ENCODE measurements around the gene MAPK6. TPM values are rescaled to one million over a fixed set of nuclear protein-coding genes. Genes with fewer than 3 reads are reported as not detected.

Gene MAPK6
- total and polyA plus RNA-seq, 10 of the 15 experiments (the other 5 are each of a cell fraction or from before 2014, with no cell fraction given): 20.6 to 100 (median 52.6) TPM

- TF ChIP-seq USF1 (IDR thresholded peaks at IDR 0.05; ENCODE audit: borderline replicate concordance, extremely low read length, insufficient read depth, low read depth, low read length) (no peak), CBX3 (IDR thresholded peaks at IDR 0.05; ENCODE audit: borderline replicate concordance, low read depth) (no peak), ZNF207 (IDR thresholded peaks at IDR 0.05; ENCODE audit: borderline replicate concordance) (no peak), POLR2A (IDR thresholded peaks at IDR 0.05; ENCODE audit: low read depth, low read length) (0 out of 2 replicates have a peak, but pooled peaks have one; percentile 47)
- TF ChIP-seq, protein P1, sequence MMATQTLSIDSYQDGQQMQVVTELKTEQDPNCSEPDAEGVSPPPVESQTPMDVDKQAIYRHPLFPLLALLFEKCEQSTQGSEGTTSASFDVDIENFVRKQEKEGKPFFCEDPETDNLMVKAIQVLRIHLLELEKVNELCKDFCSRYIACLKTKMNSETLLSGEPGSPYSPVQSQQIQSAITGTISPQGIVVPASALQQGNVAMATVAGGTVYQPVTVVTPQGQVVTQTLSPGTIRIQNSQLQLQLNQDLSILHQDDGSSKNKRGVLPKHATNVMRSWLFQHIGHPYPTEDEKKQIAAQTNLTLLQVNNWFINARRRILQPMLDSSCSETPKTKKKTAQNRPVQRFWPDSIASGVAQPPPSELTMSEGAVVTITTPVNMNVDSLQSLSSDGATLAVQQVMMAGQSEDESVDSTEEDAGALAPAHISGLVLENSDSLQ (IDR thresholded peaks at IDR 0.05): no peak
Measured at GRCh38 chr15:52021128-52021671, 2.2 kb downstream of the MAPK6 start (continued).

DNA sequence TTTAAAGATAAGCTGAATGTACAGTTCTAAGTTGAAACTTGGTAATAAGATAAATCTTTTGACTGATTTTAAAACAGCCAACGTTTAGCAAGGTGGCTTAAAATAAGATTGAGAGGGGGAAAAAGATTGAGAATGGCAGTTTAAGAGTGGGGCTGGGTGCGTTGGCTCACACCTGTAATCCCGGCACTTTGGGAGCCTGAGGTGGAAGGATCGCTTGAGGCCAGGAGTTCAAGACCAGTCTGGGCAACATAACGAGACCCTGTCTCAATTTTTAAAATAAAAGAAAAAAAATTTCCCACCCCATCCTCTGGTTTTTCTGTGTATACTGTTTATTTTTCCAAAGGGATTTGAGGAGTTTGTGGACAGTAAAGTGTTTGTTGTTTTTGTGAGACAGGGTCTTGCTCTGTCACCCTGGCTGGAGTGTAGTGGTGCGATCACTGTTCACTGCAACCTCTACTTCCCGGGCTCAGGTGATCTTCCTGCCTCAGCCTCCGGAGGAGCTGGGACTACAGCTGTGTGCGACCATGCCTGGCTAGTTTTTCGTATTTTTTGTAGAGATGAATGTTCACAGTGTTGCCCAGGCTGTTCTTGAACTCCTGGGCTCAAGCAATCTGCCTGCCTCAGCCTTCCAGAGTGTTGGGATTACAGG, 3.0 kb downstream of the MAPK6 start:
- Histone ChIP-seq H3K4me2 (ENCODE audit: control insufficient read depth, insufficient read depth) (peak overlapping the region; percentile 90), H3K4me3 (peak overlapping the region; percentile 91), H3K4me1 (ENCODE audit: control insufficient read depth, insufficient read depth, low read length) (peaks cover 5% of the 10 kb centered on the region), H3K9ac (ENCODE audit: control insufficient read depth, insufficient read depth, low read length) (peak overlapping the region; percentile 98), H3K27me3 (replicated peaks in 1 of 2; ENCODE audit: control insufficient read depth in 2 of 2, insufficient read depth in 2 of 2, low read length in 1 of 2) (no peaks in the 10 kb centered on the region), H3K36me3 (ENCODE audit: control insufficient read depth in 2 of 2, insufficient read depth in 2 of 2, low read length in 1 of 2) (no peaks in the 10 kb centered on the region), H2AFZ (ENCODE audit: control insufficient read depth, low read depth, low read length) (no peak overlapping the region), H3K9me3 (replicated peaks; ENCODE audit: control insufficient read depth, insufficient read depth, low read length) (no peaks in the 10 kb centered on the region; the same call in 2 of the 3 replicates), H4K20me1 (ENCODE audit: control insufficient read depth, insufficient read depth) (no peaks in the 10 kb centered on the region), H3K27ac (ENCODE audit: control insufficient read depth, insufficient read depth) (peak overlapping the region; percentile 99), H3K79me2 (ENCODE audit: control insufficient read depth, insufficient read depth, low read length) (peaks cover 79% of the 10 kb centered on the region)
- TF ChIP-seq IKZF2 (IDR thresholded peaks at IDR 0.05): peak; percentile 36 to 46
- TF ChIP-seq IKZF1 (conservative IDR thresholded peaks at IDR 0.05): peak; percentile 53; the same call in 1 of the 2 replicates
- TF ChIP-seq KAT2A (conservative IDR thresholded peaks at IDR 0.05; ENCODE audit: control insufficient read depth, low read depth, low read length): no peak
- TF ChIP-seq TARDBP (IDR thresholded peaks at IDR 0.05; ENCODE audit: borderline replicate concordance): no peak
- 0 out of 2 replicates have a peak, but pooled peaks have one; percentile 30 for TF ChIP-seq PAX5 (IDR thresholded peaks at IDR 0.05; ENCODE audit: borderline replicate concordance, low read depth, low read length)
- TF ChIP-seq, protein P2, sequence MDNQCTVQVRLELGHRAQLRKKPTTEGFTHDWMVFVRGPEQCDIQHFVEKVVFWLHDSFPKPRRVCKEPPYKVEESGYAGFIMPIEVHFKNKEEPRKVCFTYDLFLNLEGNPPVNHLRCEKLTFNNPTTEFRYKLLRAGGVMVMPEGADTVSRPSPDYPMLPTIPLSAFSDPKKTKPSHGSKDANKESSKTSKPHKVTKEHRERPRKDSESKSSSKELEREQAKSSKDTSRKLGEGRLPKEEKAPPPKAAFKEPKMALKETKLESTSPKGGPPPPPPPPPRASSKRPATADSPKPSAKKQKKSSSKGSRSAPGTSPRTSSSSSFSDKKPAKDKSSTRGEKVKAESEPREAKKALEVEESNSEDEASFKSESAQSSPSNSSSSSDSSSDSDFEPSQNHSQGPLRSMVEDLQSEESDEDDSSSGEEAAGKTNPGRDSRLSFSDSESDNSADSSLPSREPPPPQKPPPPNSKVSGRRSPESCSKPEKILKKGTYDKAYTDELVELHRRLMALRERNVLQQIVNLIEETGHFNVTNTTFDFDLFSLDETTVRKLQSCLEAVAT (IDR thresholded peaks at IDR 0.05): peak; percentile 25; the same call in 1 of the 2 replicates
- TF ChIP-seq BHLHE40 (IDR thresholded peaks at IDR 0.05; ENCODE audit: borderline replicate concordance in 1 of 2, low read depth in 2 of 2, low read length in 1 of 2): 0 out of 4 replicates have a peak, but pooled peaks of 1 of the 2 experiments have one; percentile 7
- TF ChIP-seq RELB (IDR thresholded peaks at IDR 0.05; ENCODE audit: low read depth): no peak
- TF ChIP-seq SUPT20H (IDR thresholded peaks at IDR 0.05; ENCODE audit: borderline replicate concordance, control insufficient read depth, low read depth, low read length): no peak
- peak; percentile 63 for TF ChIP-seq EED (IDR thresholded peaks at IDR 0.05; ENCODE audit: low read depth)
- 12% methylated on average over 10 of the region's 10 CpGs for WGBS (ENCODE audit: insufficient coverage, insufficient replicate concordance, low lambda C conversion rate, missing lambda C conversion rate)
- POLR2A ChIA-PET: interaction anchor here (0.6 to 5.5 kb wide), 6 partner anchors 8 to 88 kb away, joined by 3 to 54 read pairs (median 5); no protein-coding TSS in a partner anchor
- SMC1A ChIA-PET (ENCODE audit: uncharacterized antibody, unreplicated experiment): interaction anchor here (0.7 to 3.9 kb wide), 12 partner anchors 10 to 87 kb away, joined by 3 to 52 read pairs (median 7); no protein-coding TSS in a partner anchor
- RAD21 ChIA-PET (ENCODE audit: unreplicated experiment): interaction anchor here (0.7 to 6.7 kb wide), 10 partner anchors 14 to 118 kb away, joined by 3 to 54 read pairs (median 4); no protein-coding TSS in a partner anchor
- no peak for FAIRE-seq
- intact Hi-C loops (cut with micrococcal nuclease; ENCODE audit: unreplicated experiment): loop anchor here (2.0 kb wide), 1 partner anchor 39 kb away; no protein-coding TSS in a partner anchor
- DNase-seq (ENCODE audit: low read depth, low spot score): no peak
- ATAC-seq: peak; percentile 17
- no TSS peak for BruUV-seq (replicated peaks)
- in situ Hi-C loops (cut with MboI): no loop called here
- CTCF ChIA-PET: interaction anchor here (1.1 to 2.8 kb wide), 6 partner anchors 8 to 117 kb away, joined by 3 to 12 read pairs (median 4); no protein-coding TSS in a partner anchor

Data from GM12878 (cell line).